ENCODE measurements around the gene PRKCI. TPM values are rescaled to one million over a fixed set of nuclear protein-coding genes. Genes with fewer than 3 reads are reported as not detected.

PRKCI gene
- total RNA-seq, 2 donors from 2014 or later, result 22.5 to 52.9 TPM

DNA sequence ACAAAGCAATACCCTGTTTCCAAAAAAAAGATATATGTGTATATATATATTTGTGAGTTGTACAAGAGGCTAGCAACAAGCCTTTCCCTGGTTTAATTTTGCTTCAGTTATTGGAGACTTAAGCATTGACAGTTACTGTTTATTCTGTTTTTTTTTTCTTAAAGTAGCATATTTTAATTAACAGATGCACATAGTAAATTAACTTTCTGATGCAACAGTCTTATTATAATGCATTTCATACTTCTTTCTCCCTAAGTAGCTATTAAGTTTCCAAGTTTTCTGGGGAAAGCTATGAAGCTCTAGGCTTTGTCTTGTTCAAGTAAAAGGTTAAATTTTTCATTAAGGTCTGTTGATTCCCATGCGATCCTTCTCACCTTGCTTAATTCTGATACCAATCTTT lies 17.9 kb downstream of the PRKCI start:
- DNase-seq (ENCODE audit: low spot score) (no peak), ATAC-seq (ENCODE audit: insufficient number of reproducible peaks, low FRiP score, low read depth) (no peak)
- H3K27me3 ChIP-seq (replicated peaks; ENCODE audit: insufficient read depth), result no peaks in the 10 kb centered on the region
- H3K9me3 ChIP-seq, result no peaks in the 10 kb centered on the region
- no peak overlapping the region for H3K27ac ChIP-seq
- peaks cover 9% of the 10 kb centered on the region for H3K36me3 ChIP-seq
- H3K4me1 ChIP-seq (ENCODE audit: control insufficient read depth in 1 of 2, low read depth in 2 of 2), result no peaks in the 10 kb centered on the region
- TF ChIP-seq, protein P1, sequence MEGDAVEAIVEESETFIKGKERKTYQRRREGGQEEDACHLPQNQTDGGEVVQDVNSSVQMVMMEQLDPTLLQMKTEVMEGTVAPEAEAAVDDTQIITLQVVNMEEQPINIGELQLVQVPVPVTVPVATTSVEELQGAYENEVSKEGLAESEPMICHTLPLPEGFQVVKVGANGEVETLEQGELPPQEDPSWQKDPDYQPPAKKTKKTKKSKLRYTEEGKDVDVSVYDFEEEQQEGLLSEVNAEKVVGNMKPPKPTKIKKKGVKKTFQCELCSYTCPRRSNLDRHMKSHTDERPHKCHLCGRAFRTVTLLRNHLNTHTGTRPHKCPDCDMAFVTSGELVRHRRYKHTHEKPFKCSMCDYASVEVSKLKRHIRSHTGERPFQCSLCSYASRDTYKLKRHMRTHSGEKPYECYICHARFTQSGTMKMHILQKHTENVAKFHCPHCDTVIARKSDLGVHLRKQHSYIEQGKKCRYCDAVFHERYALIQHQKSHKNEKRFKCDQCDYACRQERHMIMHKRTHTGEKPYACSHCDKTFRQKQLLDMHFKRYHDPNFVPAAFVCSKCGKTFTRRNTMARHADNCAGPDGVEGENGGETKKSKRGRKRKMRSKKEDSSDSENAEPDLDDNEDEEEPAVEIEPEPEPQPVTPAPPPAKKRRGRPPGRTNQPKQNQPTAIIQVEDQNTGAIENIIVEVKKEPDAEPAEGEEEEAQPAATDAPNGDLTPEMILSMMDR (IDR thresholded peaks at IDR 0.05), result no peak
- H3K4me3 ChIP-seq, result no peak overlapping the region

DNA sequence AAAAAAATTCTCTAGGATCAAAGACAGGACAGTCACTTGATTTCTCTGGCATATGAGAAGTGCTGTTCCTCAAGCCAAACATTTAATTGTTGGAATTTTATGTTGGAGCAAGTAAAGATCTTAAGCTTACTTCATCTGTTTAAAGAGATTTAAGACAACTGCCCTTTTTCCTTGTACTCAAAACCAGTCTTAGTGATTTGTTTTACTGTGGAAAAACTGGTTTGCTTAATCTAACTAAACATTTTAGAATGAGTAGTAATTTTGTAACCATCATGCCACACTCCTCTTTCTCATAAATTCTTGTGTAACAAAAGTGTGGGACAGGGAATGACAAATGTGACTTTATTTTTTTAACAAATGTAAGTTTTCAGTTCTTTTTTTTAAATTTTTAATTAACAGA lies 18.4 kb downstream of the PRKCI start:
- TF ChIP-seq, protein P1 (IDR thresholded peaks at IDR 0.05), result no peak
- H3K4me3 ChIP-seq, result no peak overlapping the region
- no peaks in the 10 kb centered on the region for H3K4me1 ChIP-seq (ENCODE audit: control insufficient read depth in 1 of 2, low read depth in 2 of 2)
- H3K27ac ChIP-seq, result no peak overlapping the region
- H3K36me3 ChIP-seq, result peaks cover 9% of the 10 kb centered on the region
- ATAC-seq (ENCODE audit: insufficient number of reproducible peaks, low FRiP score, low read depth) (no peak), DNase-seq (ENCODE audit: low spot score) (no peak)
- H3K9me3 ChIP-seq, result no peaks in the 10 kb centered on the region
- no peaks in the 10 kb centered on the region for H3K27me3 ChIP-seq (replicated peaks; ENCODE audit: insufficient read depth)

DNA sequence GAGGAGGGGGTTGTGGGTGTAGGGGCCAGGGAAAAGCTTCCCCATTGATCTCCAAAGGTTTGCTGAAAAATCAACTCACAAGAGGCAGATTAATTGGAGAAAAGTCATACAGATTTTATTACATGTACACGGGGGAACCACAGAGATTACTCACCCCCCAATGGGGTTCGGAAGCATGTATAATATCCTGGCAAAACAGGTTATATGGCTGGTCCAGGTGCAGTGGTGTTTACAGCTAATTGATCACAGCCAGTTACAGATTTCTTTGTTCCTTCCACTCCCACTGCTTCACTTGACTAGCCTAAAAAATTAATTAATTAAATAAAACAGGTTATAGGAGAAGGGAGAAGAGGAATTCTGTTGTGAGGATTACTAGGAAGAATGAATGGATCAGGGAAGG lies 22.4 kb downstream of the PRKCI start:
- ATAC-seq (ENCODE audit: insufficient number of reproducible peaks, low FRiP score, low read depth) (no peak), DNase-seq (ENCODE audit: low spot score) (no peak)
- Histone ChIP-seq H3K27me3 (replicated peaks; ENCODE audit: insufficient read depth) (no peaks in the 10 kb centered on the region), H3K4me3 (no peak overlapping the region), H3K4me1 (ENCODE audit: control insufficient read depth in 1 of 2, low read depth in 2 of 2) (no peaks in the 10 kb centered on the region), H3K27ac (no peak overlapping the region), H3K36me3 (no peaks in the 10 kb centered on the region), H3K9me3 (no peaks in the 10 kb centered on the region)
- TF ChIP-seq, protein P1 (IDR thresholded peaks at IDR 0.05), result no peak

DNA sequence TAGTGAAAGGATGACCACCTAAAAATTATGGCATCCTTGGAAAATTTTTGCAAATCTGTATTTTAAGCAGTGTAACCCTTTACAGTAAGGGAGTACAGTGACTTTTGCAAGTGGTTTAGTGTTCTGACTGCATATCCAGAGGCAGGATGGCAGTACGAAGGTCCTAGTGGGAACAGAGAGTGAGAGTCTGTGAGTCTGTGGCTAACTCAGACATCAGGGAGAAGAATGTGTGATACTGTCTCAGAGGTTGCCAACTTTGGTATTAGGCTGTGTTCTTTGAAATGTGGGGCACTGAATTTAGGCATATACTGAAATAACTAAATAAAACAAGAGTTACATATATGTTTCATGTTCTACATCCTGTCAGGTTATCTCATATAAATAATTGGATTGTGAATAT lies 25.7 kb downstream of the PRKCI start:
- Histone ChIP-seq H3K9me3 (no peaks in the 10 kb centered on the region), H3K27ac (no peak overlapping the region), H3K27me3 (replicated peaks; ENCODE audit: insufficient read depth) (no peaks in the 10 kb centered on the region), H3K4me1 (ENCODE audit: control insufficient read depth in 1 of 2, low read depth in 2 of 2) (no peaks in the 10 kb centered on the region), H3K36me3 (no peaks in the 10 kb centered on the region), H3K4me3 (no peak overlapping the region)
- ATAC-seq (ENCODE audit: insufficient number of reproducible peaks, low FRiP score, low read depth) (no peak), DNase-seq (ENCODE audit: low spot score) (no peak)
- TF ChIP-seq, protein P1 (IDR thresholded peaks at IDR 0.05), result no peak

DNA sequence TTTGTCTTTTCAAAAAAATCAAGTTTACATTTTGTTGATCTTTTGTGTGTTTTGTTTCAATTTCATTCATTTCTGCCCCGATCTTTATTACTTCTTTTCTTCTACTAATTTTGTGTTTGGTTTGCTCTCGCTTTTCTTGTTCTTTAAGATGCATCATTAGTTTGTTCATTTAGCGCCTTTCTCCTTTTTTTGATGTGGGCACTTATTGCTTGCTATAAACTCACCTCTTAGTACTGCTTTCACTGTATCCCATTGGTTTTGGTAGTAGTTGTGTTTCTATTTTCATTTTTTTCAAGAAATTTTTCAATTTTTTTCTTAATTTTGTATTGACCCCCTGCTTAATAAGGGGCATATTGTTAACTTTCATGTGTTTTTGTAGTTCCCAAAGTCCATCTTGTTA lies 34.4 kb downstream of the PRKCI start:
- DNase-seq (ENCODE audit: low spot score) (no peak), ATAC-seq (ENCODE audit: insufficient number of reproducible peaks, low FRiP score, low read depth) (no peak)
- Histone ChIP-seq H3K4me3 (no peak overlapping the region), H3K27me3 (replicated peaks; ENCODE audit: insufficient read depth) (no peaks in the 10 kb centered on the region), H3K36me3 (peaks cover 9% of the 10 kb centered on the region), H3K4me1 (ENCODE audit: control insufficient read depth in 1 of 2, low read depth in 2 of 2) (no peaks in the 10 kb centered on the region), H3K27ac (no peak overlapping the region), H3K9me3 (no peaks in the 10 kb centered on the region)
- TF ChIP-seq, protein P1 (IDR thresholded peaks at IDR 0.05), result no peak

All from thoracic aorta (tissue), 2 donors.